Iris pigment epithelial cell (primary cell): ENCODE results near the gene BAG3.
A peak's percentile ranks its signal among the peaks of the same experiment; 100 is the strongest.
"Not testable (repeated sequence)": the region's sequence is repeated elsewhere in the genome, so short reads cannot be mapped to it uniquely, and the experiment has no call there.

ENCODE experiments used
- DNase-seq: peaks from one replicate; pipeline ENCODE4 v3.0.0-alpha.2; 2011; ENCODE audit warnings: low read depth

Gene BAG3

GRCh38 chr10:119650692-119651513 lies at the start of gene BAG3:
Gene BAG3, plus strand, starts transcription at chr10:119651380. Its CDS starts 296 bp downstream, at chr10:119651676.
- peak; percentile 93 for DNase-seq

- DNase-seq: peak; percentile 34
These were observed 48.7 kb upstream of the BAG3 start for GRCh38 chr10:119602241-119603095.

GRCh38 chr10:119604468-119604867 lies 46.7 kb upstream of the BAG3 start:
- no peak for DNase-seq

- DNase-seq: peak; percentile 30
These were observed 42.6 kb upstream of the BAG3 start for GRCh38 chr10:119608316-119609155.

GRCh38 chr10:119609516-119609915 lies 41.7 kb upstream of the BAG3 start:
- DNase-seq: no peak

GRCh38 chr10:119611433-119611832 lies 39.7 kb upstream of the BAG3 start:
- no peak for DNase-seq

- no peak for DNase-seq
These were observed 37.4 kb upstream of the BAG3 start for GRCh38 chr10:119613741-119614140.

- DNase-seq: no peak
These were observed 36.5 kb upstream of the BAG3 start for GRCh38 chr10:119614686-119615085.

- DNase-seq: peak; percentile 29
These were observed 34.2 kb upstream of the BAG3 start for GRCh38 chr10:119616882-119617570.

- no peak for DNase-seq
These were observed 32.0 kb upstream of the BAG3 start for GRCh38 chr10:119619215-119619614.

GRCh38 chr10:119619811-119620210 lies 31.4 kb upstream of the BAG3 start:
- DNase-seq: not testable (repeated sequence)

GRCh38 chr10:119620241-119621077 lies 30.7 kb upstream of the BAG3 start:
- DNase-seq: peak; percentile 34

- no peak for DNase-seq
These were observed 30.1 kb upstream of the BAG3 start for GRCh38 chr10:119621078-119621384.

GRCh38 chr10:119625570-119626280 lies 25.5 kb upstream of the BAG3 start:
- no peak for DNase-seq

GRCh38 chr10:119630300-119630699 lies 20.9 kb upstream of the BAG3 start:
- DNase-seq: no peak

- no peak for DNase-seq
These were observed 17.5 kb upstream of the BAG3 start for GRCh38 chr10:119633538-119634218.

GRCh38 chr10:119634219-119634544 lies 17.0 kb upstream of the BAG3 start:
- DNase-seq: no peak

- no peak for DNase-seq
These were observed 13.5 kb upstream of the BAG3 start for GRCh38 chr10:119637631-119638030.

GRCh38 chr10:119638982-119639381 lies 12.2 kb upstream of the BAG3 start:
- no peak for DNase-seq

GRCh38 chr10:119640384-119640783 lies 10.8 kb upstream of the BAG3 start:
- DNase-seq: no peak
